Activated CD8-positive, alpha-beta memory T cell treated with anti-CD3 and anti-CD28 coated beads for 48 hours (primary cell): ENCODE results near the gene PHF21B.
A peak's percentile ranks its signal among the peaks of the same experiment; 100 is the strongest.

Experiments used
- DNase-seq, 3 experiments: peaks; one replicate each; pipeline ENCODE4 v3.0.0-alpha.2; 2020; ENCODE audit warnings: low read depth in 2 of 3, low spot score in 2 of 3

Gene PHF21B

DNA sequence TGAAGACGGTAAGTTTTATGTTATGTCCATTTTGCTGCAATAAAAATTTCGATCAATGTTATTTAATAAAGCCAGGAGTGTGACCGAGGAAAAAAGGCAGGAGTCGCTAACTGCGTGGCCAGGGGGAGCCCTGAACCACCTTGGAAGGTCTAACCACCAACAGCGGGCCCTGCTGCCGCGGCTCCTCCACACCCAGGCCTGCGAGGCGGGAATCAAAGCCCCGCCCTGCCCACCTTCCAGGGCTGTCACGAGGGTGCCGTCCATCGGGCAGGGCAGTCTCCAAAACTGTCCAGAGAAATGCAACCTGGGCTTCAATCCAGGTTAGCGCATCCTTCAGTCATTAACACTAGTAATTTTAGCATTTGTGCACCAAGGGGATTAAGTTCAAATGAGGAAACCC, 19.0 kb downstream of the PHF21B start:
- no peak for DNase-seq

DNA sequence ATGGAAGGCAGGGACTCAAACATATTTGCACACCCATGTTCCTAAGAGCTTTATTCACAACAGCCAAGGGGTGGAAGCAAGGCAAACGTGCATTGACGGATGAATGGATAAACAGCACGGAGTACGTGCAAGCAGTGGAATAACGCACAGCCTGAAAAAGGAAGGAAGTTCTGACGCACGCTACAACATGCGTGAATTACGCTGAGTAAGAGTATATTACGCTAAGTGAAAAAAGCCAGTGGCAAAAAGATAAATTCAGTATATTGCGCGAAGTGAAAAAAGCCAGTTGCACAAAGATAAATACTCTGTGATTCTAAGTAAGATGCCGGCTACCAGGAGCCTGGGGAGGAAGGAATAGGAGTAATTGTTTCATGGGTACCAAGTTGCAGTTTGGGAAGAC, 19.5 kb downstream of the PHF21B start:
- DNase-seq = no peak

DNA sequence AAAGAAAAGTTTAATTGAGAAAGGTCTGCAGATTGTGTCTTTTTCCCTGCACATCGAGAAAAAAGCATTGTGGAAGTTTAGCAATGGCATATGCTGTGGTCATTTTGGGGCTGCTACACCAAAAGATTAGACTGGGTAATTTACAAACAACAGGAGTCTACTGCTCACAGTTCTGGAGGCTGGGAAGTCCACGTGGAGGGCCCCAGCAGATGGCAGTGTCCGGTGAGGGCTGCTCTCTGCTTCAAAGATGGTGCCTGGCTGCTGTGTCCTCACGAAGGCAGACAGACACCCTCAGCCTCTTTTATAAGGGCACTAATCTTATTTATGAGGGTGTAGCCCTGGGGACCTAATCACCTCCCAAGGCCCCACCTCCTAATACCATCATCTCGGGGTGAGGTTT, 21.1 kb downstream of the PHF21B start:
- no peak for DNase-seq

DNA sequence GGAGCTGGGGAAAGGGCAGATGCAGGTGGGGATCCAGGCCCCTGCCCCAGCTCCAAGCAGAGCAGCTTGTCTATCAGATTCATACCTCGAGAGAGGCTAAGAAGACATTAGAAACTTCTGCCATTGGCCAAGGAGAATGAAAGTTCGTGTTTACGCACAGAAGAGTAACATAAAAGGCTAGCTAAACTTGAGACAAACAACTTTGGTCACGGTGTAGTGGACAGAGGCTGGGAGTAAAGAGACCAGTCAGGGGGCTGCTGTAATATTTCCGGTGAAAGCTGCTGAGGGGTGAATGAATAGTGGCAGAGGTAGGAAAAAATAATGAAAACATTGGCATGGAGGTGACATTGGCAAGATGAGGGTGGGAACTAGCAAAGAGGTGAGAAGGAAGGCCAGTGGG, 22.9 kb downstream of the PHF21B start:
- DNase-seq = no peak

DNA sequence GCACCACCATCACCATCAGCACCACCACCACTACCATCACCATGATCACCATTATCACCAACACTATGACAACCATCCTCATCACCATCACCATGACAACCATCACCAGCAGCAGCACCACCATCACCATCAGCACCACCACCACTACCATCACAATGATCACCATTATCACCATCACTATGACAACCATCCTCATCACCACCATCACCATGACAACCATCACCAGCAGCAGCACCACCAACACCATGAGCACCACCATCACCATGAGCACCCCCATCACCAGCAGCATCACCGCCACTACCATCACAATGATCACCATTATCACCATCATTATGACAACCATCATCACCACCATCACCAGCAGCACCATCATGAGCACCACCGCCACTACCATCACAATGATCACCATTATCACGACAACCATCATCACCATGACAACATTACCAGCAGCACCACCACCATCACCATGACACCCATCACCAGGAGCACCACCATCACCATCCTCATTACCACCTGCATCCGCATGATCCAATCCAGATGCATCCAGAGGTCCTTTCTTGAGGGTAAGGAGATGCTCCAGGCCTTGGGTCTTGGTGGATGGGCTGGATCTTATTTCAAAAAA, 23.8 kb downstream of the PHF21B start:
- DNase-seq = no peak

DNA sequence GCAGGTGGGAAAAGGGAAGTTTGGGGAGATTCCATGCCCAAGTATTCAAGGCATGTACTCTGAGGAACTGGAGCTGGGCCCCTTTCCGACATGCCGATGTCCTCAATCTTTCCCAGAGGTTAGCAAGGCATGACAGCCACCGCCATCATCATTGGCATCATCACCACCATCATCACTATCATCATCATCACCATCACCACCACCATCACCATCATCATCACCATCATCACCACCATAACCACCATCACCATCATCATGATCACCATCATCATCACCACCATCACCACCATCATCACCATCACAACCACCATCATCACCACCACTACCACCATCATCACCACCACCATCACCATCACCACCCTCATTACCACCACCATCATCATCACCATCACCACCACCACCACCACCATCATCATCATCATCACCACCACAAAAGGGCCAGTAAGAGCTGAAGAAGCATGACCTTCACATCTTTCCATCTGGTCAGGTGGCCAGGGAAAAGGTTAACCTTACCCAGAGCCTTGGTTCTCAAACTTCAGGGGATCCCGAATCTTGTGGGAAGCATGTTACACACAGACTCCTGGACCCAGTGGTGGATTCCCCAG, 25.8 kb downstream of the PHF21B start:
- no peak for DNase-seq

DNA sequence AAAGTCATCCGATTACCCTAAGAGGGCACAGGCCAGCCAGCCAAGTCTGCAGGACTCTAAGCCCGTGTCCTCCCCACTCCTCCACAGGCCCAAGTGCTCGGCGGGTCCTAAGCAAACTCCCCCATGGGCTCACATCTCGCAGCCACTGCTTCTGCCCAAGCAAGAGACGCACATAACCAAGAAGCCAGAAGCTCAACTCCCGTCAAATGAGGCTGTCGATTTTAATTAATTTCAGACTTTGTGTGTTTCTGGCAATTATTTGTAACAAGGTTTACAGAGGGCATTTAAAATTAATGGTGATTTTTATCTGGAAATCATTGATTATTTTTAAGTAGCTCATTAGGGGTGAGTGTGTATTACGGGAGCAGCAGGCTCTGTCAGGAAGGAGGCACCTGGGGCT, 27.4 kb downstream of the PHF21B start:
- DNase-seq = no peak

DNA sequence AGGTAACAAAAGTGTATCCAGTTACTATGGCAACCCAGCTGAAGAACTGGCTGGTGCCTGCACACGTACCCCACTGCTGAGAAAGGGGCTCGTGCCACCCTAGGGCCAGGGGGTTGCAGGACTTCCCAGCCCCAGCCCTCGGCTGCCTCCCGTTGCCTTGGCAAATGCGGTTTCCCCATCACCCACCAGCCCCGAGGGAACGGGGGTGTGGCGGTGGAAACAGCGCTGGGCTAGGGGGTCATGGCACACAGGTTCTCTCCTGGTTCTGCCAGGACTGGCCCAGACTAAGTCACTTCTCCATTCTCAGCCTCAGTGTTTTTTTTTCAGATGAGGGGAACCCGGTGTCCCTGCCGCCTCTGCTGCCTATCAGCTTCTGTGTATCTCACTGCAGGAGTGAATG, 27.9 kb downstream of the PHF21B start:
- DNase-seq = no peak

DNA sequence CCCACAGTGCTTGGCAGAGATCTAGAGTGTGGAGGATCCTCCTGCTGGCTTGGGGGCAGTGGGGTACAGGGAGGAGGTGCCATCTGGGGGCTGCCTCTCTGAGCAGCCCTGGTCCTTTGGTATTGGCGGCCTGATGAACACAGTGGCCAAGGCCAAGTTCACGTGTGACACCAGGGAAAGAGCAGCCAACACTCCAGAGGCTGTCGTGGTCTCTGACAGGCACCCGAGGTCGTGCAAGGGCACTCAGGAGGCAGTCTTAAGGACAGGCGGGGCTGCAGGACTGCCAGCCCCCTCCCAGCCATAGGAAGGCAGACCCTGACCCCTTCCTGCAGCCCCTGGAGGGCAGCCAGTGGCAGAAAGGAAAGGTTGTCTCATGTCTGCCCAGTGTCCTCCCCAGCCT, 30.7 kb downstream of the PHF21B start:
- DNase-seq = no peak

DNA sequence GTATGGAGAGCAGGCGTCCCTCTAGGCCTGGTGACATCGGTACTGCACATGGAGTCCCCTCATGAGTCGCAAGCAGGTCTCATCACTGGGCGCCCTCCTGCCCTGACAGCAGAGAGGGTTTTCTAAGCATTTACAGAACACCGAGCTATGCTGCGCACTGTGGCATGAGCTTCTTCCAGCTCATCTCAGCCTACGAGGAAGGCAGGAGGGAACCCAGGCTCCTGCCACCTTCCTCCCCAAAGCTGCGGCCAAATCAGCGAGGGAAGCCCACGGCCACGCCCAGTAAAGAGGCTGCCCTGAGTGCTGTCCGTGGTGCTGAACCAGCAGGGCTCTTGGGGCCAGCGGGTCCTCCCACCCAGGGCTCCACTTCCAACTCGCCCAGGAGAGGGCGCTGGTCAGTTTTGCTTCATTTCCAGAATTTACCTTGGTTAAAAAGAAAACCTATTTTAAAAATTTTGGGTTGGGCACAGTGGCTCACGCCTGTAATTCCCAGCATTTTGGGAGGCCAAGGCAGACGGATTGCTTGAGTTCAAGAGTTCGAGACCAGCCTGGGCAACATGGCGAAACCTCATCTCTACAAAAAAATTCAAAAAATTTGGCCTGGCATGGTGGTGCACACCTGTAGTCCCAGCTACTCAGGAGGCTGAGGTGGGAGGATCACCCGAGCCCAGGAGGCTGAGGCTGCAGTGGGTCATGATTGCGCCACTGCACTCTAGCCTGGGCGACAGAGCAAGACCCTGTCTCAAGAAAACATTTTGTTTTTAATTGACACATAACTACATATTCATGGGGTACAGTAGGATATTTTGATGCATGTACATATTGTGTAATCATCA, 34.2 kb downstream of the PHF21B start:
- peak; percentile 45 to 68 (median 61) for DNase-seq

DNA sequence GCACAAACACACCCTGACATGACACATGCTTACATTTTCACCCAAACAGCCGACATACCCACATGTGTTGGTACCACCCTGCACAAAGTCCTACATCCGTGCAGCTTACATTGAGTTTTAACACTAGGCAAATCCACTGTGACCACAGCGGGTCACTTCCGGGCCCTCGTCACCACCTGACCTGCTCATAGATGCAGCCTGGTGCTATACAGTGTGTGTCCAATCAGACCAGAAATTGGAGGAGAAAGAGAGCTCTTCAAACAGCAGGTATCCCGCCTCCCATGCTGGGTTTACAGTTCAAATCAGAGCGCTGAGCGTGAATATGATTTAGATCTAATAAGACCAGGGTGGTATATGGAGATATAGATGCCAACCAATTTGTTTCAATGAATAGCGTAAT, 35.4 kb downstream of the PHF21B start:
- no peak for DNase-seq

DNA sequence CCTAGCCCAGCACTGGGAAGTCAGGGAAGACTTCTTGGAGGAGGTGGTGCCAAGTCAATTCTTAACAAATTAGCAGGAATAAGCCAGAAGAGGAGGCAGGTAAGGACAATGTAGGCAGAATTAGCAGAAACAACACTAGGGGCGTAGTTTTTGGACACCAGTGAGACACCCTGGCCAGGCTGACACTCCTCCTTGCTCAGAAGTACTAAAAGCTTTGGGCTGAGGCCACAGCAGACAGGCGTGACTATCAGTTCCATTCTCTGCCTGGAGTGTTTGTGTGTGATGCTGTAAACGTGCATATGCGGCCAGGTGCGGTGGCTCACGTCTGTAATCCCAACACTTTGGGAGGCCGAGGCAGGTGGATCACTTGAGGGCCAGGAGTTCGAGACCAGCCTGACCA, 36.0 kb downstream of the PHF21B start:
- no peak for DNase-seq

DNA sequence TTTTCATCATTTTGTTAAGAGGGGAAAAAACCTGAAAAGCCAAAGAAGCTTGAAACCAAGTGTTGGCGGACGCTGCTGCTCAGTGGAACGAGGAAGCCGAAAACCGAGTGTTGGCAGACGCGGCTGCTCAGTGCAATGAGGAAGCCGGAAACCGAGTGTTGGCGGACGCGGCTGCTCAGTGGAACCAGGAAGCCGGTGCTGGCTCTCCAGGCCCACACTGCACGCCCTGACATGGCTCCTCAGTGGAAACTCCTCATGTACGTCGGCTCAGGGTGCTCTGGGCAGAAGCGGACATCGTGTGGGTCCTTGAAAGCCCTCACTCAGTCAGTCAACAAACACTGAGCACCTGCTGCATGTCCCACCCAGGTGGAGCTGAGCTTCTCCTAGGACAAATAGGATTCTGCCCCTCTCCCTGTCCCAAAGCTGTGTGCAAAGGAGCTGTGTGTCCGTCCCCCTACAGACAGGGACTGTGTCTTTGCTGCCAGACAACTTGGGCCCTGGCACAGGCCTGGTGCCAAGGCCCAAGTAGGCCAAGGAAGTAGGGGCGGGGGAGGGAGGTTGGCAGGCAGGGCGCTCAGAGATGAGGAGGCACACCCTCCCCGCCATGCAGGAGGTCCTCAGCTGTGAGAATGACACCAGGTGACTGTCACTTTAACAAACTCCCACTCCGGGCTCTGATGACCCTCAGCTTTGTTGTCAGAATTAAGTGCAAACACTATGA, 37.3 kb downstream of the PHF21B start:
- DNase-seq = no peak

DNA sequence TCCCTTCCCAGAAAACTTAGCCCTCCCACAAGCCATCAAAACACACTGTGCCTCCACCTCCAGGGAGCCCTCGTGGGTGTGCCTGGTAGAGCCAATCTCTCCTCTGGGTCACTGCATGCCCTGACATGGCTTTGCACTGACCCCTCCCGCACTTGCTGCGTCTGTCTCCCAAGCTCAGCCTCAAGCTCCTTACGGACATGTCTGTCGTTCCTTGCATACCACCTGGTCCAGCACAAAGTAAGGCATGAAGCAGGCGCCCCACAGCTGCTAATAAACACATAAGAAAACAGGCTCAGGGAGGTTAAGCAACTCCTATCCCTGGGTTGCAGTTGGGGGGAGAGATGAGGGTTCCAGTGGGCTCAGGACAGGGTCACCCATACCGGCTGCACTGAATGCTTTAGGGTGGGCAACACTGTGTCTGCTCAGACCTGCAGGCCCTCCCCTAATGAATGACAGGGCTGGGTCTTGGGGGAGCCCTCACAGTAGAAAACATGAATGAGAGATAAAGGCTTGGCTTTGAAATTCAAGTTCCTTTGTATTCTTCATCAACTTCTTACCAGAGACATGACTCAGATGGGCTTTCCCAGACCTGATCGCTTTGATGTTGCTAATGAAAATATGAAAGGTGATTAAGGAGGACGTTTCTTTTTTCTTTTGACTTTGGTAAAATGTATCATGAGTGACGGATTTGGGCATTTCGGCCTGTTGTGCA, 38.0 kb downstream of the PHF21B start:
- DNase-seq = no peak

DNA sequence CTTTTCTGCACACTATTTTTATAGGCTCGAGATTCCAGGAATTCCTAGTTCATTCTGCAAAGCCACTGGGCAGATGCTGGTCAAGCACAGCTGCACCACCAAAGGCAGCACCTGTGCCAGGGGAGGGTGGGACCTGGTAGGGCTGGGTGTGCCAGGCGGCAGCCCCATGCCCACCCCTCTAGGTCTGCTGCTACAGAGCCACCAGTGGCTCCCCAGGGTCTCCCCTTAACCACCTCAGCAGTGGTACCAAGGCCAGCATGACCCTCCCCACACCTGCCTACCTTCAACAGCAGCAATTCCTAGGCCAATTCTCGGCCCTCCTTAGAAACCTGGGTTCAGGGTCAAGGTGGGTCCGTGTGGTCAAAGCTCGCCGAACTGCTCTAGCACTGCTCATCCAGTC, 39.5 kb downstream of the PHF21B start:
- no peak for DNase-seq

DNA sequence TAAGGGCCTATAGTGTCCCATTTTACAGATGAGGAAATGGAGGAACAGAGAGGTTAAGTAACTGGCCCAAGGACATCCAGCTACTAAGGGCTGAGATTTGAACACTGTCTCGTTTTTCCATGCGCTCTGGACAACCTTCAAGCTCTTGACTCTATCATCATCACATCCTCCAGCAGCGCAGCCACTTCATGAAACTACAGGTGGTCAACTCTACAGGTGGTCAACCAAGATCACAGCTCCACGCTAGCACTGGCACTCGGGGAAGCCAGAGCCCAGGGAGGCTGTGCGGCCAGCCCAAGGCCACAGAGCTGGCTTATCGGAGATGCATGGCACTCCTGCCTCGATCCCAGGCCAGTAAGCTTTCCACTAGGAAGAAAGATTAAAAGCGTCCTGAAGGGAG, 40.0 kb downstream of the PHF21B start:
- DNase-seq = no peak

DNA sequence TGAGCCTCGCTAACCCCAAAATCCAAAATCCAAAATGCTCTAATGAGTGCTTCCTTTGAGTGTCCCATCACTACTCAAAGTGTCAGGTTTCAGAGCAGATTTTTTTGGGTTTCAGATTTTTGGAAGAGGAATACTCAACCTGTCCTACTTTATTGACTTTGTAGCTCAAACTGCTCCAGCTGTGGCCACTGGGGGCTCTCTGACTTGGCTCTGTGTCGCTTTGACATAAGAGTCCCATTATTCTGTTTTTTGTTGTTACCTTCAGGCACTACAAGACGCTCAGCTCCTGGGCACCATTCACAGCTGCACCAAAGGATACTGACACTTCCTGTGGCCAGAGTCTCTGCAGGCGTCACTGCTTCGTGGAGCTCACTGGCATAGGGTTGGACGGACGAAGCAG, 41.1 kb downstream of the PHF21B start:
- DNase-seq = no peak

DNA sequence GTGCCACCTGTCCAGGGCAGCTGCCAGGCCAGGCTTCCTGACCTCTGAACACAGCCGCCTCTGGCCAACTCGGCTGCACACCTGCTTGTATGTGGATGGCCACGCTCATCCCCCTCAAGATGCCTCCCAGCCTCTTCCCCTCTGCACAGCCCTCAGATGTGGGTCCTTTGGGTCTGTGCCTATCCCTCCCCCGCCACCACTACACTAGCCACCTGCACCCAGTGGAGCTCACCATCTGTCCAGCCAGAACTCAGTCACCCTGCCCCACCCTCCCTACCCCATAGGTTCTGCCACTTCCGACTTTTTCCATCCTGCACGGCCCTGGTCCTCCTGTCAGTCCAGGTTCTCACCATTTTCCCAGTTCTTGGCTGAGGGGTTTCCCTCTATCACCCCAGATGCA, 44.6 kb downstream of the PHF21B start:
- no peak for DNase-seq

DNA sequence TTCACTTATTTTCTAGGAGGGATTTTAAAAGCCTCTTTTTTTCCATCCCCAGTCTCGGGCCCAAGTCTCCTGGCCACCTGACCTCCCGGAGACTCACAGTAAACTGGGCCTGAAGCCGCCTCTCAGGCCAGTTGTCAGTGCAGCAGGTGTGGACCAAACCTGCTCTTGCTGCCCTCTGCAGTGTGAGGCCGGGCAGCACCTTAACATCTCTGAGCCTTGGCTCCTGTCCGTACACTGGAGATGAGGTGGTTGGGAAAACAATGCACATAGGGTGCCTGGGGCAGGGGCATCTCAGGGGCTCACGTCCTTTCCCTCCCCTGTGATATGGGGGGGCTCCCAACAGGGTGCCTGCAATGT, 45.1 kb downstream of the PHF21B start:
- no peak for DNase-seq

DNA sequence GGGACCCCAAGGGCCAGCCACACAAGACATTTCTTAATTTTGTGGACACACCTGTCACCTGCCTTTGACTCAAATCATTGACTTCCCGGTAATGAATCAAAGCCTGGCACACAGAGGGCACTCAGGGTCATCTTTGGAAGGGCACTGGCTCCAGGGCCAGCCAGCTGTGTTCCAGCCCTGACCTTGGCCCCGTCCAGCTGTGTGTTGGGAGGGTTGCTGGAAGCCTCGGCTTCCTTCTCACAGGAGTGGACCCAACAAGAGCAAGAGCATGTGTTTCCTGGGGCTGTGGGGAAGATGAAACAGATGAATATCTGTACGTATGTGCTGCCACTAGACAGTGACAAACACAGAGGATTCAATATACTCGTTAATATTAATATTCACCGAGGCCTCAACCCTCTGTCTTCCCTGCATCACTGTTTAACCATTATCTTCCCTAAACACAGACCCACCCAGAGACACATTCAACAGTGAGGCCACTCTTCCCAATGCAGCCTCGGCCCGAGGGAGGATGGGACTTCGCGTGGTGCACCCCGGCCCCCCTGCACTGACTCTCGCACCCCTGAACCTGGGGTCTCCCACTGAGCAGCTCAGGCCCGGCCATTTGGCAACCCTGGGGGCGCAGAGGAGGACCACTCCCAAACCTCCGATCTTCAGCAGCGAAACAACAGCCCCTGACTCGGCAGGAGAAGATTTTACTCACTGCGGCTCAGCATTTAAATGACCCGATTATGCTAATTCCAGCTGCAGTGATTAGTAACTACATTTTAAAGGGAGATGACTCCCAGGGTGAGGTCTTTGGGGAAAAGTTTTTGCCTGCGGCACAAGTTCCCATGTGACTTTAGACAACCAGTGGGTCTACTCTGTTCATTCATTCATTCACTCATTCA, 45.7 kb downstream of the PHF21B start:
- DNase-seq = no peak
